Posterior vena cava (tissue), 2 donors: Measurements from ENCODE around the gene GNAS. TPM values are rescaled to one million over a fixed set of nuclear protein-coding genes. Genes with fewer than 3 reads are reported as not detected.

Experiments used
- DNase-seq: peaks from one replicate; pipeline ENCODE4 v3.0.0-alpha.2; 2020; ENCODE audit warnings: low spot score
- intact Hi-C, 2 donors: fragments of 100-400 bp; cut with DNase I; formaldehyde crosslinking; loops; one replicate each; pipeline versions ENCODE4 v1.14.1 to v1.14.2; 2022 to 2023
- total RNA-seq, 2 donors: library from RNA; stranded (reverse); fragmentation: NEBNext Ultra II Directional; extraction: Animal tissue kit (Norgen Biotek cat#: 25700); gene quantifications; one replicate each; pipeline ENCODE4 v1.2.1, GENCODE V29; 2021
- donor health status: DM: yes; HTN: yes; CAD: no.
- donor health status: DM: yes; HTN: yes; CAD: no.

GNAS gene
- total RNA-seq, 2 donors from 2014 or later = 651 to 700 TPM

DNA sequence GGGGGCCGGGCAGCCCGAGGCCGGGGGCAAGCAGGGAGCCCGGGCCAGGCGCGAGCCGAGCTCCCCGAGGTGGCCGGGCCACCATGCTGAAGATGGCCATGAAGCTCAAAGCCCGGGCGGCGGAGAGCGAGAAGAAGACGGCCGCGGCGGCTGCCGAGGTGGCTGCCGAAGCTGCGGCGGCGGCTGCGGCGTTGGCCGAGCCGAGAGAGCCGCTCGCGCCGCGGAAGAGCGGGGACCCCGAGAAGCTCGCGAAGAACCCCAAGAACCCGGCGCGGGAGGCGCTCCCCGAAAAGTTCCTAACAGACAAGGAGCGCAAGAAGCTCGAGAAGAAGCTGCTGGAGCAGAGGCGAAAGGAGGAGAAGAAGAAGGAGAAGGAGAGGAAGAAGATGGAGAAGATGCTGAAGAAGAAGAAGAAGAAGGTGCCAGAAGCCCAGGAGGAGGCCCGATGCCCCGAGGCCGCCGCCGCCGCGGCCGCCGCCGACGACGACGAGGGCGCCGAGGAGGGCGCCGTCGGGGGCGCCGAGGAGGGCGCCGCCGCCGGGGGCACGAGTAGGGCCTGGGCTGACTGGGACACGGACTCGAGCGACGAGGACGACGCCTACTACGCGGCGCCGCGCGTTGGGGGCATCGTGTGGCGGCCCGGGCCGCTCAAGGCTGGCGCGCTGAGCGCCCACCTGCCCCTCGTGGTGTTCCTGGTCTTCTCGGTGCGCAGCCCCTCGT, 37.4 kb downstream of the GNAS start:
- DNase-seq = no peak

DNA sequence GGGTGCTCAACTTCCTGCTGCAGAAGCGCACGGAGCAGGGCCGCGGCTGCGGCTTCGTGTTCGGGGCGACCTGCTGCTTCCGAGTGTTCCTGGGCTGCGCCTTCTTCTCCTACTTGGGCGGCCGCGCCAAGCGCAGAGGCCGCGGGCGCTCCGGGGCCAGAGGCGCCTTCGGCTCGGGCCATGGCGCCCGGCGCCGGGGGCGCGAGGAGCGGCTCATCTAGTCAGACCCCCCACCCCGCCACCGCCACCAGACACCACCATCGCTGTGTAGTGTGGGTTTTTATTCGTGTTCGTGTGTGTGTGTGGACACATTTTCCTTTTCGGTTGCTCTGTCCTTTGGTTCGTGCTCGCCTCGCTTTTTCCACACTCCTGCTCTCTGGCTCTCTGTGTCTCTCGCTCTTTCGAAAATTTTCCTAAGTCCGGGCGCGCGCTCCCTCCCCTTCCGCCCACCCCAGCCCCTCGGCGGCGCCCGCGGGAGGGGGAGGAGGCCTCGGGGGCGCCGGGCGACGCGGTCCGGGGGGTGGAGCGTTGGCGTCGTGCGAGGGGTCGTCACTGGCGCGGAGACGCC, 38.1 kb downstream of the GNAS start:
- intact Hi-C loops = loop anchor here in 1 of 2 donors (10.0 kb wide), 1 partner anchor 94 kb away; the partner anchor contains the start of gene NELFCD
- peak; percentile 92 for DNase-seq

More for the DNA sequence above, 37.4 kb downstream of the GNAS start:
- intact Hi-C loops = loop anchor here in 1 of 2 donors (10.0 kb wide), 1 partner anchor 95 kb away; the partner anchor contains the start of gene NELFCD

DNA sequence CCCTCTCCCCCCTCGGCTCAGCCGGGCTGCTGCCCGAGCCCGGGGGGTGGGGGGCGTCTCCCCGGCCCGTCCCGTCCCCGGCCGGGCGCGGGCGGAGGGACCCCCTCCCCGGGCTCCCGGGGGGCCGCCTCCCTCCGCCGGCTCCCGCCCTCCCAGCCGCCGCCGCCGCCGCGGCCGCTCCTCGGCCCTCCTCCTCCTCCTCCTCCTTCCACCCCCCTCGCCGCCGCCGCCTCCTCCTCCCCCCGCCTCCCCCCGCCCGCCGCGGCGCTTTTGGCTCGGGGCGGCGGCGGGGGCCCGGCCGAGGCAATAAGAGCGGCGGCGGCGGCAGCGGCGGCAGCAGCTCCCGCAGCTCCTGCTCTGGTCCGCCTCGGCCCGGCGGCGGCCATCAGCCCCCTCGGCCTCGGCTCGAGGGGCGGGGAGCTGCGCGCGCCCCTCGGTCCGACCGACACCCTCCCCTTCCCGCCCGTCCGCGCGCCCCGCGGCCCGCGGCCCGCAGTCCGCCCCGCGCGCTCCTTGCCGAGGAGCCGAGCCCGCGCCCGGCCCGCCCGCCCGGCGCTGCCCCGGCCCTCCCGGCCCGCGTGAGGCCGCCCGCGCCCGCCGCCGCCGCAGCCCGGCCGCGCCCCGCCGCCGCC, 38.7 kb downstream of the GNAS start:
- peak; percentile 91 for DNase-seq
- intact Hi-C loops = loop anchor here in 1 of 2 donors (10.0 kb wide), 1 partner anchor 94 kb away; the partner anchor contains the start of gene NELFCD

DNA sequence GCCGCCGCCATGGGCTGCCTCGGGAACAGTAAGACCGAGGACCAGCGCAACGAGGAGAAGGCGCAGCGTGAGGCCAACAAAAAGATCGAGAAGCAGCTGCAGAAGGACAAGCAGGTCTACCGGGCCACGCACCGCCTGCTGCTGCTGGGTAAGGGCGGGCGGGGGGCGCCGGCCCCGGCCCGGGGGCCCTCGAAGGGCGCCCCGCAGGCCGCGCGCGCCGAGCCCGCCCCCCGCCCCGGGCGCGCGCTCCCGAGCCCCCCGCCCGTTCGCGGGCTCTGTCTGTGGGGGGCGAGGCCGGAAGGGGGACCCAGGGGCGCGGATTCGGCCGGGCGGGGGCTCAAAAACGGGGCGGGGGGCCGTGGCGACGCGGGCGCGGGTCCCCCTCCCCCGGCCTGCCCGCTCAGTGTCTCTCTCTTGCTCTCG, 39.2 kb downstream of the GNAS start:
- no peak for DNase-seq
- intact Hi-C loops = loop anchor here in 1 of 2 donors (10.0 kb wide), 1 partner anchor 93 kb away; the partner anchor contains the start of gene NELFCD

DNA sequence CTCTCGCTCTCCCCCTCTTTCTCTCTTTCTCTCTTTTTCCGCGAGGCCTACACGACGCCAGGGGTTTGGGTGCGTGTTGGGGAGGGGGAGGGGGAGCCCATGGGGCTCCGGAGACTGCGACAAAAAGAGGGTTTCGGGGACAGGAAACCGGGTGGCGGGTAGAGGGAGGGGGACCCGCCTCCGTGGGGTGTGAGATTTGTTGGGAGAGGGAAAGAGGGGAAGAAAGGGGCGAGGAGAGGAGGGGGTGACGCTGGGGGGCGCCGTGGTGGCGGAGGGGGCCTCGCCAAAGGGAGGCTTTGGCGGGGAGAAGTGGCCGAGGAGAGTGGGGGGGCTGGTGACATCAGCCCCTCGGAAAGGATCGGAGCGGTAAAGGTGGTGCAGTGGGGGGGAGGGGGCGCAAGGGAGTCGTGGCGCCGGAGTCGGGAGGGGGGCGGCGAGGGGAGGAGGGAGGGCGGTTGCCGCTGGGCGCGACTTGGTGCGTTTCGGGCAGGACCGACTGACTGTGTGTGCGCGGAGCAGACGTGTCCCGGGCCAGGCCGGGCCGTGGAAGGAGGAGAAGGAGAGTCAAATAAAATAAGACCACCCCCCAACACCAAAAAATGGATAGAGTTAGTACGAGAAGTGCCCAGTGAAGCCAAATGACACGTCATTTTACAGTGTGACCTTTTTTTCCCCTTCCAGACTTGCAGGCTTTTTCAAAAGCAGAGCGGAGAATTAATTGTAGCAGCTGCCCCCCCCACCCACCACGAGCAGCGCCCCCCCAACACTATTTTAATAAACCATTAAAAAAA, 39.8 kb downstream of the GNAS start:
- peak; percentile 91 for DNase-seq
- intact Hi-C loops = loop anchor here in 1 of 2 donors (10.0 kb wide), 1 partner anchor 92 kb away; the partner anchor contains the start of gene NELFCD

DNA sequence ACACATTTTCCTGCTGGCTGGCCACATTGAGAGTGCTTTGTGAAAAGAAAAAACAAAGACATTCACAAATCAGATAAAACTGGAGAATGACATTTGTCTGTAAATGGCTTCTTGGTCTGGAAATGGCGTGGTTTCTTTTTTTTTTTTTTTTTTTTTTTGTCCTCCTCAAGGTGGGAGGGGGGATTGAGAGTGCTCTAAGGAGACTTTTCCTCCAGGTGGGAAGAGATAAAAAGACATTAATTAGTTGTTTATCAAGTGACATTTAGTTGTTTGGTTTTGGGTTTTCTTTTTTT, 40.4 kb downstream of the GNAS start:
- DNase-seq = no peak
- intact Hi-C loops = loop anchor here in 1 of 2 donors (10.0 kb wide), 1 partner anchor 92 kb away; the partner anchor contains the start of gene NELFCD

DNA sequence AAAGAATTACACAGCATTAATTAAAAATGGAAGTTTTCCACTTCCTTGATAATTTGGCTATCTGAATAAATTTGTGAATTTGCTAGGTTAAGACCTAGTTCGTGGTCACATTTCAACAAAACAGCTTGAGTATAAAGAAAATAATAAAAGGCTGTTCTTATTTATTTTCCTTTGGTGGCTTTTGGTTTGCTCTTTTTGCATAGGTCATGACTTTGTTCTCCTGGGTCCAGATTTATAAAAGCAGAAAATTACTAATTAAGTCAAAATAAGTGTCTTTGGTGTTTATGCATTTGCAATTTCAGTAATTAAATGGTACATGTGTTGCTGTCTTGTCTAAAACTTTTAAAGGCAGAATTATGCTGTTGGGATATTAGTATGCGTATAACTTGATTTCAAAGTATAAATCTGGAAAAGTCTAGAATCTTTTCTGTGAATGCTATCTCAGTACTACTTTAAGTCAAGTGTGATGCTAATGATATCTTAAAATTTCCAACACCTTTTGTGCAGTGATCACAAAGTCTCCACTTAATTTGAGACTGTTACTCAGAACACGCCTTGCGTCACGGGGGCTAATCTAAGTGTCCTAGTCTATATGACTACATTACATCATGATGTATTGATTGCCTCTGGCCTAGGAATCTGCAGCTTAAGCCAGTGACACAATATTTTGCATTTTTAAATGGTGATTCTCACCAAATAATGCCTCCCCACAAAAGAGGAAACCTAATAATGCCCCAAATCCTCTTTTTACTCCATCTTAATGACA, 41.0 kb downstream of the GNAS start:
- DNase-seq = no peak
- intact Hi-C loops = loop anchor here in 1 of 2 donors (10.0 kb wide), 1 partner anchor 91 kb away; the partner anchor contains the start of gene NELFCD

DNA sequence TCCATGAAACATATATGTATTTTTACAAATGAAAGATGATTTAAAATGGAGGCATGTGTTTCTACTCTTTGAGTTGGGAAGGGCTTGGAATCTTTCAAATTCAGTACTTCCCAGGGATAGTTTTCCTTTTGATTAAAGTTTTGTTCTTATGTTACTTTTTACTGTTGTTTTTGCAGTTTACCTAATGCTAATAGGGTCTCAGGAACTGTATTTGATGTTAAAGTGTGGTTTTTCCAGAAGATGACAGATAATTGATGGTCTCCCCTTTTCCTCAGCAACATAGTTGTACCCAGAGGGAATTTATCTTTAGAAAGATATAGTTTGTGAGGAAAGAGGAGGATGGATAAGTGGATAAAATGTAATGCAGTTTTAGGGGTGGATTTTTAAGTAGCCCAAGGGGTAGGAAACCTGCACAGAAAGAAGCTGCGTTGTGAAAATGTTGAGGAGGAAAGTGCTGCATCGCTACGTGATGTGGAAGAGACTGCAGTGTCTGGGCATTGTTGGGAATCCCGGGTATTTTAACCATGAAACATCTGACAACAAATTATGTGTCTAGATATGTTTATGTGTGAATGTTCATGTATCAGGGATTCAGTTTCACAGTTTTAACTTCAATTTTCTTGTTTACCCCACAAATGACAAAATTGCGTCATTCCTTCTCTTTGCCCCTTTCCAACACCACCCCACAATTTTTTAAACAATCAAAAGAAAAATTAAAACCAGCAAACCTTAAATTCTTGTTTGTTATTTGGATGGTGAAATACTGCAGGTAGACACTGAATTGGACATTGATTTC, 42.3 kb downstream of the GNAS start:
- DNase-seq = no peak

DNA sequence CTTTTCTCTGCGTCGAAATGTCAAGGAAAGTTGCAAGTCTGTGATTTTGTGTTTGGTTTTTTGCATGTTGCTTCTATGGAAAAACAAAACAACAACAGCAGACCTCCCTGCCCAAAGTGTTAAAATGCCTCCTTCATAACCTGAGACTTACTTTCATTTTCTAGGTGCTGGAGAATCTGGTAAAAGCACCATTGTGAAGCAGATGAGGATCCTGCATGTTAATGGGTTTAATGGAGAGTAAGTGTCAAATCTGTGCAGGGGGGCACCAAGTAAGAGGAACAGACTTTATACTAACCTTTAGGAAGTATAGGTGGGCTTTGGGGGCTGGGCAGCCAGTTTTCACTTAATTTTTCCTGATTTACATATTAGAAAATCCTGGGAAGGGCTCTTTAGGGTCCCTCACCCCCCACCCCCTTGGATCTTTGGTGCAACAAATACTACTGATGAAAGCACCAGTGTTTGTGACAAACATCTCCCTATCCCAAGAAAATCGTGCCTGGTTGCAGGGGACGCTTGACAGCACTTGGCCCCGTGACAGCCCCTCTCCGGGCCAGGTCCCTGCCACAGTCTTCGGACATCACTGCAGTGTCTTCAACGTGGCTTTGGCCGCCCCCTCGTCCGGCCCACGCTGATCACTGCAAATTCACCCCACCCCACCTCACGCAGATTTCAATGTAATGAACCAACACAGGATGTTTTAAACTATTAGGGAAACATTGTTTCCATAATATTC, 43.1 kb downstream of the GNAS start:
- intact Hi-C loops = loop anchor here in 1 of 2 donors (10.0 kb wide), 1 partner anchor 89 kb away; the partner anchor contains the start of gene NELFCD
- DNase-seq = no peak

More for the DNA sequence above, 42.3 kb downstream of the GNAS start:
- intact Hi-C loops = loop anchor here in 1 of 2 donors (10.0 kb wide), 1 partner anchor 90 kb away; the partner anchor contains the start of gene NELFCD

DNA sequence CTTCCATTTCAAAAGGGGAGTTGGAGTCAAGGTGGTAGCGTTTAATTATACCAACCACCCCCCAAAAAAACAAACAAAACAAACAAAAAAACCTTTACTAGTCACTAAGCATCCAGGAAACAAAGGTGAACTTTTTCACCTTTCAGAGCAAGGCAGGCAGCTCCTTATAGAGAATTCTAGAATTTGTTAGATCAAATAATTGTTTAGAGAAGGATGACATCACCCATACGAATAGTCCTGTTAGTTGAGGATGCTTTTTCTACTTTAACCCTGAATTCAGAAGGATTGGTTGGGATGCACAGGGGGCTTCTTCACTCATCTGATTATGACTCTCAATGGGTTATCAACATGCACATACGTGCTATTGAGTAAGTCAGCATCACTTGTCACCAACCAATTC, 44.3 kb downstream of the GNAS start:
- DNase-seq = no peak
- intact Hi-C loops = loop anchor here in 1 of 2 donors (10.0 kb wide), 1 partner anchor 88 kb away; the partner anchor contains the start of gene NELFCD

DNA sequence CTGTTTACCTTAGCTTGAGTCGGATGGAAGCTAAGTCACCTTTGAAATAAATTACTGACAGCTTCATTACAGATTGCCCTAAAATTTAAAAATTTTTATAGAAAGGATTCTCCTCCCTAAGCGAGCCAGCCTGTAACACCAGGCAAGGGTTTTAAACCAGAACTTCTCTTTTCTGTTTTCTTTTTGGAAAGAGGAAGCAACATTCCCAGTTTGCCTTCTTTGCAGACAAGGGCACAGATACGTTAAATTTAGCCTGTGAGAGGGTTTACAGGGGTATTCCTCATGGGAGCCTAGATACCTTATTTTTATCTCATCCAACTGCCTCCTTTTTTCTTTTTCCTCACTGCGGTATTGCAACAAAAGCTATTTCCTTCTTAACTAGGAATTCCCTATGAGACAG, 45.0 kb downstream of the GNAS start:
- intact Hi-C loops = loop anchor here in 1 of 2 donors (10.0 kb wide), 1 partner anchor 87 kb away; the partner anchor contains the start of gene NELFCD
- no peak for DNase-seq

DNA sequence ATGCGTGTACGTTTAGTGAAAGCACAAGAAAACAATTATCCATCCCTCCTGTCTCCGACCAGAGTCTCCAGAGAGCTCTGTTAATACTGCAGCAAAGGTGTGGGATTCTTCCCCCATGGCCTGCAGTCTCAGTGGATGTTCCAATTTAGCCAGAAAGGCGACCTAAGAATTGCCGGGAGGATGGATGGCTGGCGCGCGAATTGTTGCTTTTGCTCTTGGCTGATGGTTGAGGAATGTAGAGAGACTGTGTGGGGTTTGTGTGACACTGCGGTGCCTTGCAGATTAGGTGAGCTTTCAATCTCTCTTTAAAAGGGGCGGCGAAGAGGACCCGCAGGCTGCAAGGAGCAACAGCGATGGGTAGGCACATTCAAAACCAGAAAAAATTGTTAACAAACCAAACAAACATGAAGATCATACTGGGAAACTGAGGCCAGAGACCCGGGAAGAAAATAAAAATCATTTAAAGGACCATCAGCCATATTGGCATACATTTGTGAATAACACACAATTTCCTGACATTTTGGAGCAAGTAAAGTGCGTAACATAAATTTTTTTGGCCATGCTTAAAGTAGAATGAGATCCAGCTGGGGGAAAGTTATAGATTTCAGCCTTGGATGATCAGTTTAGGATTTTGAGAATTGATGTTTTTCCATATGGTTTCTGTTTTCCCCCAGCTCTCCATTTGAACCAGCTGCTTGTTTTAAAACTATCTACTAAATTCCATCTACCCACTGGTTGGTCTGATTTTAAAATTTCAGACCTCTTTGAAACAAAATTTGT, 46.3 kb downstream of the GNAS start:
- no peak for DNase-seq
- intact Hi-C loops = loop anchor here in 1 of 2 donors (10.0 kb wide), 1 partner anchor 86 kb away; the partner anchor contains the start of gene NELFCD

DNA sequence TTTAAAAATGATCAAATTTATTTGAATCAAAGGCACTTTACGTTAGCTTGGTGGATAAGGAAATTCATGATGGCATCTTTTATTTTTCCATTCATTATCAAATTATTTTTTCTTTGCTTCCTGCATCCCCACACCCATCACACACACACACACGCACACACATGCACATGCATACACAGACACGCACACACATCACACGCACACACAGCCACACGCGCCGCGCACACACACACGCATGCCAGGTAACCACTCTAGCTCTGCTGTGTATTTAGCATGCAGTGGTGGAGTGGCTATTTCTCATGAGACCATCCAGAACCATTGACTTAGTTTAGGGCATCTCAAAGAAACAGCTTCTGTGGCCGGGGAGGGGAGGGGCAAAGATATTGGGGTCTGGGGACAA, 47.0 kb downstream of the GNAS start:
- intact Hi-C loops = loop anchor here in 1 of 2 donors (10.0 kb wide), 1 partner anchor 85 kb away; the partner anchor contains the start of gene NELFCD
- no peak for DNase-seq

DNA sequence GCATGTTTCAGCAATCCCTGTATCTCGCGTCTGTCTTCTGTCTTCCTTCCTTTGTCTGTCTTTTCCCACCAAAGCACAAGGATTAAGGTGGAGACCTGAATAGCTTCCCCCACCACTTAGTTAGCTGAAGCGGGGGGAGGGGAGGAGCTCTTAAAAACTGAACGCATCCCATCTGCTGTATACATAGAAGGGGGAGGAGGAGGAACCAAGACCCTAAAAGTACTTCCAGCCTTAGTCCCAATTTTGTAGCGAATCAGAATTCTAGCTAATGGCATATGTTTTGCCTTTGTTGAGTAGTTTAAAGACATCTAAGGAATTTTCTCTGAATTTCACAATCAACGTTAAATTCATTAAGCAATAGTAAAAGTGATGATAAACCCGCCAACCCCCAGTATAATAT, 47.9 kb downstream of the GNAS start:
- intact Hi-C loops = no loop called here
- DNase-seq = no peak

DNA sequence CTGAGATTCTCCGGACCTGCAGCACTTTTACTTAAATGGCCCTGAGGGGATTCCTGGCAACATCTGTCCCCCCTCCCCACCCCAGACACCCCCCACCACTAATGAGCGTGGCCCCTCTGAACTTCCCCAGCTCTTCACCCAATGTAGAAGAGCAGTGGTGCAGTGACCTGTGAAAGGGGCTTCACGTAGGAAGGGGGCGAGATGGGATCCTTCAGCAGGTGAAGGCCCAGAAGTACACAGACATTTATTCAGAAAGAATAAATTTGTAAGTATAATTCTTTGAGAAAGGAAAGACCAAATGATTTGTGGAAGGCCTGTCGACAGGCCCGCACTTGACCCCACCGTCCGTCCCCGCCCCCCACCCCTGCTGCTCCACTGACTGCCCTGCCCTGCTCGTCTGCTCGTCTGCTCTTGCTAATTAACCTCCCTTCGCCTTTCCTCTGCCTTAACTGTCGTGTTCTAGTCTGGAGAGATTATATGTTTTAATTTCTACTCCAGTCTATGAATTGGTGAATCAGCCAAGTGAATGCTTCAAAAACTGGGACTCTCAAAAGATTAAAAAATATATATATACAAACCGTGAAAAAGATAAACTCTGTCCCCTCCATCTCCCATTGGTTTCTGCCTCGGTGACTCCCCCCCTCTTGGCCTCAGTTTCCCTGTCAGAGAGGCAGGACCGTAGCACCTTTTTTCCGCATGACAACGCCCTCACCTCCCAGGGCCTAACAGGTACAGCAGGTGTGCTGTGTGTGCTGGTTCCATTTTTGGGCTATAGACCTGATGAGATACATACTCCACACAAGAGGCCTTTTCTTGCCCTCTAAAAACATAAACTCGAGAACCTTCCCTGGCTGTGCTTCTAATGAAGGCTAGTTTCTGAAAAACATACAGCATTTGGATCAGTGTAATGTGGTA, 49.2 kb downstream of the GNAS start:
- intact Hi-C loops = no loop called here
- no peak for DNase-seq
